GM18861 (cell line): ENCODE results near the gene BAHCC1.

Experiments used
- ATAC-seq: cut with Tn5 transposase; IDR thresholded peaks from one replicate; pipeline ENCODE4 v1.9.1; 2021; ENCODE audit not compliant: unreplicated experiment

BAHCC1 gene

DNA sequence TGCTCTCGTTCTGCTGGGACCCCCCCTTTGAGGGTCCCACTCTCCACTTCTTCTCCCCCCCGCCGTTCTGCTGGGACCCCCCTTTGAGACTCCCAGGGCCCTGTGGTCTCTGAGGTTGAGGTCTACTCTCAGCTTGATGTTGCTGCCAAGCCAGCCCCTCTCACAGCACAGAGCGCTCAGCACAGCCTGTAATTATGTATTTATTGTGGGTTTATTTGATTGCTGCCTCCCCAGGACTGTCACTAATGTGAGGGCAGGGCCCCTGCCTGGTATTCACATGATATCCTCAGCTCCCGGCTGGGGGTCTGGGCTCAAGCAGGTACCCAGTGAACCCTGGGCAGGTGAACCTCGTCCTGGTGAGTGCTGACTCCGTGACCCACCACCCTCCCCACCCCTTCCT lies 81.9 kb downstream of the BAHCC1 start:
- no peak for ATAC-seq

DNA sequence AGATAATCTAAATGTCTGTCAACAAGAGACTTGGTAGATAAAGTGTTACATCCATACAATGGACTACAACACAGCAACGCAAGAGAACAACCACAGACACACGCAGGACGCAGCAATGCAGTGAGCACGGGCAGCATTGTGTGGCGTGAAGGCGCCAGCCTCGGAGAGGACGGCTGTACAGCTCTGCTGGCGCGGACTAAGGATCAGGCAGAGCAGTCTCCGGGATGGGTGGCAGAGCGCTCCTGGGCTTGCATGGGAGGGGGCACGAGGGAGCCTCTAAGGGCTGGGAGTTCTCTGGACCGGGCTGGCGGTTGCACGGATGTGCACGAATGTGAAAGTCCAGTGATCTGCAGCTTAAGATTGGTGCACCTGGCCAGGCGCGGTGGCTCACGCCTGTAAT lies 82.9 kb downstream of the BAHCC1 start:
- no peak for ATAC-seq

DNA sequence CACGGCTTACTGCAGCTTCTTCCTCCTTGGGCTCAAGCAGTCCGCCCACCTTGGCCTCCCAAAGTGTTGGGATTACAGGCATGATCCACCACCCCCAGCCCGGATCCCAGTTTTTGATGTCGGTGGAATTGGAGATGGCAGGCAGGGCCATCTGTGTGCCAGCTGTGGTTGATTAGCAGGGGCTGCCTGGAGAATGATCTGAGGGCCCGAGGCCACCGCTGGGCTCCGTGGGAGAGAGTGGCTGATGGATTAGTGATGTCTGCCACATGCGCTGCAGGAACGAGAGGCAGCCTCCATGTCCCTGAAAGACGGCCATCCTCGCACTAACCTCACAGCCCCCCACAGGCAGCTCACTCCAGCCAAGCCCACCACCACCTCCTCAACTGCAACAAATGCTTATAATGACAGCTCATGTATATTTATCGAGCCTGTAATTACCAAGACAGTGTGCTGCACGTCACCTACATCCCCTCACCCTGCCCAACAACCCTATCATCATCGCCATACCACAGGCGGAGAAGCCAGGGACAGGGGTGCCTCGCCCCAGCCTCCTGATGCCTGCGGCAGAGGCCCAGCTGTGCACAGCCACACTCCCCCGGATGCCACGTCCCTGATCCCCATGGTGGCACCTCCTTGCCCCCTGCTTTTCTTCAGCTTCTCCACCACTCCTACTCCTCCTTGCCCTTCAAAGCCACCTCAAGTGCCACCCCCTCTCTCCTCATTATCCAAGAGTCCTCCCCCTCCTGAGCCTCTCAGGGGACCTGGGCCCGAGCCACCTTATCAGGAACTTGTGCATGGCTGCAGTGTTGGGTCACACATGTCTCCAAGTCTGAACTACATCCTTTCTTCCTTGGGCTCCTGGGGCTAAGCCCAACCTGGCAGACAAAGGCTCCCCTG lies 84.2 kb downstream of the BAHCC1 start:
- no peak for ATAC-seq

DNA sequence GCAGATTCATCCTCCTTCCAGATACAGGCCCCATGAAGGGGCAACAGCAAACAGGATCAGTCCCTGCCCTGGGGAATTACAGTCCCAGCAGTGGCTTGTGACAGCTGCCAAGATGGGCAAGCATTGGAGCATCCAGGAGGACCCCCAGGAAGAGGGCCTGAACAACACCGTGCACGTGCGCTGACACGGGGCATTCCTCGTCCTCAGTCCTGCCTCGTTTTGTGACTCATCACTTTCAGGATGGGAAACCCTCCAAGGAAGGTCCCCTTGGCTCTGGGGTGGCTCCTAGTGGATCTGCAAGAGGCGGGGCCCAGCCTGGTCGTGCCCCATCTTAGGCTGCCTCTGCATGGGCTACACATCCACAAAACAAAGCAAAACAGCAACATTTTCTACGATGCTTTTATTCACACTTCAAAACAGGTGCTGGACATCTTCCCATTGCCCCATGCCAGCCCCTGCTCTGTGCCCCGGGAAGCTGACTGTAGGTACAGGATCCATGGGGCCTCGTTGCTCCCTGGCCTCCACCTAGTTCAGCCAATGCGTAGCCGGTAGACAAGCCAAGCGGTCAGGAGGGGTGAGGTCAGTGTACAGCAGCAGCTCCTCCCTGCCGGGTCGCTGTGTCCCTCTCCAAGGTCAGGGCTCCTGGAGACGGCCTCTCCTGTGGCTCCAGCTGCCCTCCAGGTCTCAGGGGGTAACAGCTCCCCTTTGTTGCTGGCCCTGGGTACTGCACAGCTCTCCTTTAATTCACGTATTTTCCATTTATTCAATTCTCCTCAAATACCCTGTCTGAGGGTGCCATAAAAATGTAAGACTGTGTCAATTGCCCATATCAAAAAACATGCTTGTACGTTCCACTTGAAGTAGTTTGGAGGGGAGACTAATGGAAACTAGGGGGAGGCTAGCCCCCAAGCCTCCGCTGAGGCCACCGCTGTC lies 85.1 kb downstream of the BAHCC1 start:
- ATAC-seq: no peak

DNA sequence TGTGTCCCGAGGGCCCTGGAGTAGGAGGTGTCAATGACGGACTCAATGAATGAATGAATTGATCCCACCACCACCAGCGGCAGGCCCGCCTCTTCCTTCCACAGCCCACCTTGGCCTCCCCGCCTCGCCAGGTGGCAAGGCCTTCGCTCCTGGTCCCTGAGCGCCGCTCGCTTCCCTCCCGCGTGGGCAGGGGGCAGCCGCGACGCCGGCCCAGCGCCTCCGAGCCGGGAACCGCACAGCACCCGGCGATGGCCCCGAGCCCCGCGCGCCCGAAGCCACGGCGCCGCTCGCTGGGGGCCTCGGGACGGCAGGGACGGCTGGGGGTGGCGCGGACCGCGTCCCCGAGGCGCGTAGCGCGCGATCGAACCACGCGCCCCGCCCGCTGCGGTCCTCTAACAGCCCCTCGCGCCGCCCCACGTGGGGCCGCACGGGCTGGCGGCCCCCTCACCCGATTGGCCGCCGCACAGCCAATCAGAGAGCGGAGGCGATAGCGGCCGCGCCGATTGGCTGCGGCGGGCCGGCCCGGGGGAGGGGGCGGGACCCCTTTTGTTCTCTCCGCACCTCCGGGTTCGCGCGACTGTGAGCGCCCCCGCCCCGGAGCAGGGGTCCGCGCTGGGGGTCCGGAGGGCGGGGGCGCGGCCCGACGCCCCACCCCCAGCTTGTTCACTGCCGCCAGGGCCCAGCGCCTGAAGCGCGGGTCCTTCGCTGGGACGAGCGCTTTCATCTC lies 86.0 kb downstream of the BAHCC1 start:
- no peak for ATAC-seq

DNA sequence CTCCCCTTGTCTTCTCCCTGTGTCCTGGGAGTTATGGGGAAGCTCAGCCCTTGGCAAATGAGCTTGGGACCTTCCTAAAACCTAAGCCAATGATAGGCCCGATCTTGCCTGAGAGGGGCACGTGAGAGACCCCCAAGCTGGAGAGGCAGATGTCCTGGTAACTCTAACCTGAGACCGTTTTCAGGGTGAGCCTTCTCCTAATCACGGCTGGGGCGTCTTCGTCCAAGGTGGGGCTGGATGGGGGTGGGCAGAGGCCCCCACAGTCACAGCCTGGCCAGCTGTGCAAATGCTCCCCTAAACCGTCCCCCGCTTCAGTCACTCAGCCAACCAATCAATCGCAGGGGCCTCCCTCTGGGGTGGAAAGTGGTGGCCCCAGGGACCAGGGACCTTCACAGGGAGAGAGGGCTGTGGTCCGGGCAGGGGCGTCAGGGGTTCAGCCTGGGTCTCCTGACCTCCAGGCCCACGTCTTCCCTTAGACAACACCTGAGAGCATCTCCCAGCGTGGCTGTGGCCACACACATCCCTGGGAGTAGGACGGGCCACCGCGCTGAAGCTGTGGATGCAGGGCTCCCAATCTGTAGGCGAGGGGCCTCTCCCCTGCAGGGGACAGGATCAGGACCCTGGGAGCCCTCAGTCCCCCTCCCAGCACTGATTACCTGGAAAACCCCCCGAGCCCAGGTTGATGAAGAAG lies 86.7 kb downstream of the BAHCC1 start:
- ATAC-seq: no peak

DNA sequence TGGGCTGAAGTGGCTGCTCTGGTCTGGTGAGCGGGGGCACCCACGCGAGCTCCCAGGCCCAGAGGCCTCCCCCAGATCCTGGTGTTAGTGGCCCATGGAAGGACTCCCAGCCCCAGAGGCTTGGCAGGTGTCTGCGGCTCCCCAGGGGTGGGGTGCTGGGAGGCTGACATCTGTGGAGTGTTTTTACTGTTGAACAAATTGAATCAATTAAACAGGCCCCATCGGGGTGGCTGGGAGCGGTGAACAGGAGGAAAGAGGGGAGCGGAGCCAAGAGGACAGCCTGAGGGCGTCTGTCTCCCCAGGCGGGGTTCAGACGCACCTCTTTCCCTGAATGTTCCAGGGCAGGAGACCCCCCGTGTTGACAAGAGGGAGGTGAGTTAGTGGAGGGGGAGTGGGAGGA lies 87.4 kb downstream of the BAHCC1 start:
- ATAC-seq: no peak

DNA sequence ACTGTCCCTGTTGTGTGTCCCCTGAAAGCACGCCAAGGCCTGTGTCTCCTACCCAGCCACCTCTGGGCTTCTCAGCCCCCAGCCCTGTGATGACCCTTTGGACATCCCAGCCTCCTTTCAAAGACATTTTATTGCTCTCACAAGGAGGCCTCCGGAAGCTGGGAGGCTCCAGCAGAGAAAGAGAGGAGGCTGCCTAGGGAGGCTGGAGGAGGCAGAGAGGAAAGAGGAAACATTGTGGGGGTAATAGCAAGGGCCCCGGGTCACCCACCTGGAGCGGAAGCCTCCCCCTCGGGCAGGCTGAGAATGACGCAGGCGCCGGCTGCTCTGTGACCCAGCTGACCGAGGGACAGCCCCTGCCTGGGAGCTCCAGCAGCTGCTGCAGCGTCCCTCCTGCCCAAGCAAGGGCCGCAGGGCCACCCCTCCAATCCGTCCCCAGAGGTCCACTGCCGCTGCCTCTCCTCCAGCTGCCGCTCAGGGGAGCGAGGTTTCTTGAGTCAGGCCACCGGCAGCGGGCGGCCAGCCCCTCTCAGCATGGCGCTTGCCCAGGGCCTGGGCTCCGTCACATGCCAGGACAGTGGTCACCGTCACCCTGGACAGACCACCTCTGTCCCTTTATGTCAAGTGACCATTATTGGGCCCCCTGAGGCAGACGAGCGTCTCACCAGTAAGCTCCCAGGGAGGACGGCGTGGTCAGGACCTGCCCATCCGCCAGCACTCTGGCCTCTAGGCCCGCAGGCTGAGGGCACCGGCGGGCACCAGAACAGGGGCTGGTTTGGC lies 88.0 kb downstream of the BAHCC1 start:
- ATAC-seq: no peak

DNA sequence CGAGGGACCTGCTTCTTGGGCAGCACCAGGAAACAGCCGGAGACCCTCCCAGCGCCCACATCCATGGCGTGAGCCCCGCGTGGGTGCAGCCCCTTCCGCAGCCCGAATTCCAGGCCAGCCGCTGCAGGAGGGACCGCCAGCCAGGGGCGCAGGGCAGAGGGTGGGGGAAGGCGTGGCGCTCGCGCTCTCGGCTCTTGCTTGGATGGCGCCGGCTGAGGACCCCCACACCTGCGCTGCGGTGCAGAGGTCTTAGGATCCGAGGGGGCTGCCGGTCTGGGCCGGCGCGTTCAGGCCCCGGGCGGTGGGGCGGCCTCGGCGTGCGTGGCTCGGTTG lies 88.6 kb downstream of the BAHCC1 start:
- ATAC-seq: no peak

DNA sequence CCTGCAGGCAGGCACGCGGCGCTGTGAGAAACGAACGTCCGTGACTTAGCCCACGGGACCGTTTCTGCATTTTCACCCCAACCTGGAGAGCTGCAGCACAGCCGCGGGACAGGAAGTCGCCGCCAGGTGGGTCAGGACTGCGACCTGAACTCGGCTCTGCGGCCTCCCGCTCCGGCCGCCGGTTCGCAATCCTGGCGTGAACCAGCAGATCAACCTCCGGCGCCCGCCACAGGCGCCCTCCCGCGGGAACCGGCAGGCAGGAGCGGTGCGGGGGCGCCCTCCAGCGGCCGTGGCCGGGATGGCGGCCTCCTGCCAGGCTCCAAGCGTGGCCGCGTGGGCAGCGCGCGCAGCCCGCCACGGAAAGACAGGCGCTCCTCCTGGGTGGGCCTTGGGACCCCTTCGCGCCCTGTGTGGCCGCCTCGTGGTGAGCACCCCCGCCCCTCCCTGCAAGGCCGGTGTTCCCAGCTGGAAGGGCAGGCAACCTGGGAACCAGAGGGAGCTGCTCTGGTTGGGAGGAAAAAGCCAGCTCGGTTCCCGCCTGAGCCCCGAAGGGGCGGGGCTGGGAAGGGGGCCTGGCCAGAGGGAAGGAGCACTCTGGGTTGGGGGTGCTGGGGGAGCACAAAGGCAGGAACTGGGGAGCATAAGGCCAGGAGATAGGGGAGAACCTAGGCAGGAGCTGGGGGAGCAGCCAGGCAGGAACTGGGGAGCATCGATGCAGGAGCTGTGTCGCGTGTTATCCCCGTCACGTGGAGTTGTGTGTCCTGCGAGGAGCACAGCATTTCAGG lies 89.1 kb downstream of the BAHCC1 start:
- ATAC-seq: peak; percentile 56

DNA sequence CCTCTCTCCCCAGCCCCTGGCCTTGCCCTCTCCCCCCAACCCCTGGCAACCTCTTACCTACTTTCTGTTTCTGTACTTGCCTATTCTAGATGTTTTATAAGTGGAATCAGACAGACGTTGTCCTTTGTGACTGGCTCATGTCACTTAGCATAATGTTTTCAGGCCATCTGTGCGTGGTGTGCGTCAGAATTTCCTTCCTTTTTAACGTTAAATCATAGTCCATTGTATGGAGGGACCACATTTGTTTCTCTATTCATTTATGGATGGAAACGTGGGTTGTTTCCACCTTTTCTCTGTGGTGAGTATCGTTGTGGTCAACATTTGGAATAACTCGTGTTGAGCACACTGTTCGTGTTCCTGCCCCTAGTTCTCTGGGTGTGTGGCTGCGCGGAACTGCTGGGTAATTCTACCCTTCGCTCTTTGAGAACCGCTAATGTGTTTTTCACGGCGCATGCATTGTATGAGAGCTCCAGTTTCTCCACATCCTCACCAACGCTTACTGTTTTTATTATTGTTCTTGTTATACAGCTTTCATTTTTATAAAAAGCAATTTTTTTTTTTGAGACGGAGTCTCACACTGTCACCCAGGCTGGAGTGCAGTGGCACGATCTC lies 91.0 kb downstream of the BAHCC1 start:
- no peak for ATAC-seq

DNA sequence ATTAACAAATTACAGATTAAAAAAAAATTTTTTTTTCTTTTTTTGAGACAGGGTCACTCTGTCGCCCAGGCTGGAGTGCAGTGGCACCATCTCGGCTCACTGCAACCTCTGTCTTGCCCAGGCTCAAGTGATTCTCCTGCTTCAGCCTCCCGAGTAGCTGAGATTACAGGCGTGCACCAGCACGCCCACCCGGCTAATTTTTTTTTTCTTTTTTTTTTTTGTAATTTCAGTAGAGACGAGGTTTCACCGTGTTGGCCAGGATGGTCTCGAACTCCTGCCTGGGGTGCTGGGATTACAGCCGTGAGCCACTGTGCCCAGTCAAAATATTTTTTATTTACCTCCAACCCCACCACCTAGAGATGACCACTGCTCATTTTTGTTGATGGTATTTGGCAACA lies 91.8 kb downstream of the BAHCC1 start:
- ATAC-seq: no peak

DNA sequence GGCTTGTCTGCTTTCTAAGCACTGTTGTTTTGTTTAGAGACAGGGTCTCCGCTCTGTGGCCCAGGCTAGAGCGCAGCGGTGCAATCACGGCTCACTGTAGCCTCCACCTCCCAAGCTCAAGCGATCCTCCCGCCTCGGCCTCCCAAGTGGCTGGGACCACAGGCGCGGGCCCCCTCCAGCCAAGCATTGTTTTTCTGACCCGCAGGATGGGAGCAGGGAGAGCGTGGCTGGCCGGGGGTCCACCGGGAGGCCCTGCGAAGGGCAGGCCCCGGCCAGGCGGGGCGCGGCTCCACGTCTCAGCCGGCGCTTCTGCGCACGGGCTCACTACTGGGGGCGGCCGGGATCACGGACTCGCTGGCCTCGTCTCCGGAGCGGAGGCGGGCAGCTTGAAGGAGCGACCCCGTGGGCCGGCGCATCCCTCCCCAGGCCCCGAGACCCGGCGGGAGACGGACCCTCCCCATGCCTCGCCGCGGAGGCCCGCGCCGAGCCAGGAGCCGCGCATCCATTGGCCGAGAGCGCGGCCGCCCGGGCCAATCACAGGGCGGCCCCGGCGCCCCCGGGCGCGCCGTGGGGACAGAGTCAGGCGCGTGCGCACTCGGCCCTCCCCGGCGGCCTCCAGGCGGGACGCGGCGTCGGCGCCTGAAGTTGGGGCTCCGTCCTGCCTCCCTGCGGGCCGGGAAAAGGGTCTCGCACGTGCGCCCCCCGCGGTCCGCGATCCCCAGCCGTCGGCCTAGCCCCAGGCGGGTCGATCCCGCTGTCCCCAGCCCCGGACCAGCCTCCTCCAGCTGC lies 92.4 kb downstream of the BAHCC1 start:
- no peak for ATAC-seq

DNA sequence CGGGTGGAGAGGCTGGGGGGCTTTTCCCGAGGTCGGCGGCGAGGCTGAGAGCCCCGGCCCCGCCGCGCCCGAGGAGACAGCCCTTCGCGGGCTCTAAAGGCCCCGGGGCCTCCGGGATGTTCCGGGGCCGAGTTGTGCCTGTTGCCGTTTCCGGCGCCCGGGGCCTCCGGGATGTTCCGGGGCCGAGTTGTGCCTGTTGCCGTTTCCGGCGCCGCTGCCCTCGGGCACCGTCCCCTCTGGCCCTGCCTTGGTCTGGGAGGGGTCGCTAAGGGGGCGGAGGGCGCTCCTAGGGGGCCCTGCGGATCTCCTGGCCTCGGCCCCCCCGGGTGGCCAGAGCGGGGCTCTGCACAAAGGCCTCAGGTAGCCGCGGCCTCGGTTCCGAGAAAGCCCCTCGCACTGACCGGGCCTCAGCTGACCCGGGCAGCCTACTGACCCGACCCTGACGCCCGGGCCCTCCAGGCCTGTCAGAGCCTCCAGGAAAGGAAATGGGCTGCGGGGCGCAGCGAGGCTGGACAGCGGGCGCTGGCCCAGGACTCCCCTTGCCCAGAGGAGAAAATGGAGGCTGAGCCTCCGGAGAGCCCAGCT lies 93.1 kb downstream of the BAHCC1 start:
- ATAC-seq: no peak

DNA sequence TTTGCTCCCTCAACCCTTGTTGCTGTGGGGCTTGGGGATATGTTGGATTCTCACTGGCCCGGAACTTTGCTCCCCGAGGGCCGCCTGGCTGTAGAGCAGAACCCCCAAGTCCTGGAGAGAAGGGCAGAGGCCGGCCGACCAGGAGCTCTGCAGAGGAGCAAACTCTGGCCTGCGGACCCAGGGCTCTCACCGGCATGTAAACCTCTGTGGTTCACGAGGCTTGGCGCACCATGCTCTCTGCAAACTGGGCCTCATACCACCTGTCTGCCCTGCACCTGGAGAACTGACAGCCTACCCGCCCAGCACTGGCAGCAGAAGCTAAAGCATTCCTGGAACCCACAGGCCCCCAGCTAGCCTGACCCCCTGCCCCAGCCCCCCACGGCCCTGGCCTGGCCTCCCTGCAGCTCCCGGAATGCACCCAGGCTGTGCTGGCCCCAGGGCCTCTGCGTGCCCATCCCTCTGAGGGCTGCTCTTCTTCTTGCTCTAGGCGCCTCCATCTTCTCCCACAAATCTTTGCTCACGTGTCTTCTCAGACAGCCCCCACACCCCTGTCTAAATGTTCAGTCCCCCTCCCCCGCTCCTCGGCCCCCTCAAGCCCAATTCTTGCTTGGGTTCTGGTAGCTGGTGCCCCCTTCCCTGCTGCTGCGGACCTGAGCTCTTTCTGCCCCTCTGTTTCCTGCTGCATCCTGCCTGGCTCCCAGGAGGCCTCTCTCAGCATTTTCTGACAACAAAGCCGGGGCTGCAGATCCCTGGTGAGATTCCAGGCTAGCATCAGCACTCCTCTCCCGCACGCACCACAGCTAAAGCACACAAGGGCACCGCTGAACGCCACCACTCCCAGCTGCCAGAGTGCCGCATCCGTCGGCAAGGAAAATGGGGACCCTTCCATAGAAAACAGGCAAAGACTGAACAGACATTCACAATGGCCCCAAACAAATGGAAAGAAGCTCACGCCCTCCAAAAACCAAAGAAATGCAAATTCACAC lies 94.0 kb downstream of the BAHCC1 start:
- no peak for ATAC-seq
